GM12891 (cell line): ENCODE results near the gene ABCC3.

Source experiments
- PAX5 ChIP-seq: IDR thresholded peaks from 2 replicates; pipeline ENCODE4 v1.6.1; 2011; ENCODE audit warnings: low read length, moderate library complexity, mild to moderate bottlenecking; ENCODE audit not compliant: insufficient read depth, severe bottlenecking
- POLR2A ChIP-seq: IDR thresholded peaks from 2 replicates; pipeline ENCODE4 v1.6.1; 2011; ENCODE audit warnings: low read depth, low read length, control low read depth
- POLR2AphosphoS5 ChIP-seq: IDR thresholded peaks from 2 replicates; pipeline ENCODE4 v1.6.1; 2011; ENCODE audit warnings: low read depth, low read length, control low read depth
- POU2F2 ChIP-seq: IDR thresholded peaks from 2 replicates; pipeline ENCODE4 v1.6.1; 2011; ENCODE audit warnings: low read depth, mild to moderate bottlenecking, control low read depth, low read length, moderate library complexity
- SPI1 ChIP-seq: IDR thresholded peaks from 2 replicates; pipeline ENCODE4 v1.6.1; 2011; ENCODE audit warnings: low read depth, low read length, control low read depth
- TAF1 ChIP-seq: IDR thresholded peaks from 2 replicates; pipeline ENCODE4 v1.6.1; 2011; ENCODE audit warnings: low read depth, low read length, control low read depth

GRCh38 chr17:50604513-50604912 is 30.2 kb upstream of the ABCC3 start:
- TF ChIP-seq POLR2A (no peak), POLR2AphosphoS5 (no peak), PAX5 (no peak), TAF1 (no peak), SPI1 (no peak), POU2F2 (no peak)
